CD4-positive, alpha-beta T cell (primary cell): Measurements from ENCODE around the gene ZNF451. TPM values are rescaled to one million over a fixed set of nuclear protein-coding genes. Genes with fewer than 3 reads are reported as not detected.

Experiments
- ATAC-seq: fragments of 200-7000 bp; cut with Tn5 transposase; one replicate; pipeline ENCODE4 v1.10.0; 2022; ENCODE audit warnings: mild to moderate bottlenecking; ENCODE audit not compliant: poor library complexity
- CTCF ChIA-PET: fragments of 350-600 bp; sonication (Branson Sonifier 250); formaldehyde crosslinking; loops from one replicate; lab custom pipeline; 2021; ENCODE audit warnings: antibody characterized with exemption, inconsistent platforms; lab: Charles Lee
- POLR2A ChIA-PET: fragments of 350-600 bp; sonication (Branson Sonifier 250); formaldehyde crosslinking; loops from one replicate; lab custom pipeline; 2021; ENCODE audit warnings: antibody characterized with exemption, inconsistent platforms; lab: Charles Lee
- DNase-seq, 14 experiments: peaks; one replicate each; pipeline ENCODE4 v3.0.0-alpha.2; 2013 to 2020; ENCODE audit warnings: mixed read lengths in 2 of 14
- H3K27ac ChIP-seq, 2 donors: one replicate each; pipeline versions ENCODE4 v1.5.1 to v1.7.0; 2013; ENCODE audit warnings: low read length in 2 of 2, low read depth in 1 of 2, mild to moderate bottlenecking in 1 of 2
- H3K27me3 ChIP-seq, 2 experiments: 1 replicate in 1 of 2; 2 replicates in 1 of 2; pipeline versions ENCODE4 v1.6.1 to v1.7.0; 2013; ENCODE audit warnings: low read length in 2 of 2, control low read depth in 1 of 2, mild to moderate bottlenecking in 1 of 2, moderate library complexity in 1 of 2; ENCODE audit not compliant: insufficient read depth in 2 of 2, control insufficient read depth in 1 of 2
- H3K36me3 ChIP-seq: one replicate; pipeline ENCODE4 v1.6.1; 2013; ENCODE audit warnings: low read length, control low read depth; ENCODE audit not compliant: insufficient read depth
- H3K4me1 ChIP-seq: one replicate; pipeline ENCODE4 v1.6.1; 2013; ENCODE audit warnings: low read length, control low read depth; ENCODE audit not compliant: insufficient read depth
- H3K4me3 ChIP-seq: one replicate; pipeline ENCODE4 v1.5.1; 2013; ENCODE audit warnings: mild to moderate bottlenecking, low read length, moderate library complexity
- H3K9me3 ChIP-seq, 2 experiments: 1 replicate in 1 of 2; 2 replicates in 1 of 2; pipeline versions ENCODE4 v1.6.1 to v1.7.0; 2013; ENCODE audit warnings: low read length in 2 of 2, mild to moderate bottlenecking in 2 of 2, control low read depth in 1 of 2, moderate library complexity in 1 of 2; ENCODE audit not compliant: control insufficient read depth in 1 of 2, insufficient read depth in 1 of 2
- H3K27ac Mint-ChIP-seq: one replicate; pipeline ENCODE4 v1.8.0; 2020; ENCODE audit warnings: mixed read lengths
- H3K27me3 Mint-ChIP-seq: one replicate; pipeline ENCODE4 v1.8.0; 2021; ENCODE audit warnings: mixed read lengths
- H3K36me3 Mint-ChIP-seq: one replicate; pipeline ENCODE4 v1.8.0; 2021; ENCODE audit warnings: low read depth, mixed read lengths
- H3K4me1 Mint-ChIP-seq: one replicate; pipeline ENCODE4 v1.8.0; 2021; ENCODE audit warnings: low read depth, mixed read lengths
- H3K4me3 Mint-ChIP-seq: one replicate; pipeline ENCODE4 v1.8.0; 2020; ENCODE audit warnings: mild to moderate bottlenecking, mixed read lengths
- H3K9me3 Mint-ChIP-seq: one replicate; pipeline ENCODE4 v1.8.0; 2020; ENCODE audit warnings: mixed read lengths
- CTCF ChIP-seq: fragments of 200-600 bp; IDR thresholded peaks from one replicate; pipeline ENCODE4 v1.8.0; 2022; ENCODE audit warnings: antibody characterized with exemption, mild to moderate bottlenecking
- intact Hi-C, 2 experiments: fragments of 100-400 bp; cut with DNase I in 1 of 2; cut with micrococcal nuclease in 1 of 2; formaldehyde crosslinking; loops; one replicate each; pipeline versions ENCODE4 v1.15.1 to v1.9.0; 2023 to 2025; cut with DNase I, micrococcal nuclease
- total RNA-seq, 174 experiments: library from RNA in 2 of 174; stranded (reverse) in 2 of 174; gene quantifications; one replicate each; pipeline ENCODE4 v1.2.3 and lab custom pipeline; 2021 to 2026

Gene ZNF451
- total RNA-seq, 2 experiments from 2014 or later = 124 to 132 TPM

- no peak overlapping the region for H3K4me3 Mint-ChIP-seq
- Histone ChIP-seq H3K36me3 (peaks cover 18% of the 10 kb centered on the region), H3K4me1 (no peaks in the 10 kb centered on the region), H3K27me3 (no peaks in the 10 kb centered on the region), H3K4me3 (no peak overlapping the region), H3K9me3 (peaks cover 0 to 6% of the 10 kb centered on the region in 2 experiments), H3K27ac (no peak overlapping the region)
- TF ChIP-seq CTCF = no peak
- DNase-seq = no peak
- H3K9me3 Mint-ChIP-seq = peaks cover 6% of the 10 kb centered on the region
- H3K27me3 Mint-ChIP-seq = no peaks in the 10 kb centered on the region
- intact Hi-C loops = no loop called here
- POLR2A ChIA-PET = no interaction called here
- CTCF ChIA-PET = interaction anchor here (1.5 kb wide), 1 partner anchor 11 kb away, joined by 3 read pairs; no protein-coding TSS in a partner anchor
- H3K27ac Mint-ChIP-seq = no peak overlapping the region
- peaks cover 65% of the 10 kb centered on the region for H3K36me3 Mint-ChIP-seq
- H3K4me1 Mint-ChIP-seq = no peaks in the 10 kb centered on the region
- ATAC-seq = no peak
These were observed 75.1 kb downstream of the ZNF451 start for GRCh38 chr6:57165080-57165479.

DNA sequence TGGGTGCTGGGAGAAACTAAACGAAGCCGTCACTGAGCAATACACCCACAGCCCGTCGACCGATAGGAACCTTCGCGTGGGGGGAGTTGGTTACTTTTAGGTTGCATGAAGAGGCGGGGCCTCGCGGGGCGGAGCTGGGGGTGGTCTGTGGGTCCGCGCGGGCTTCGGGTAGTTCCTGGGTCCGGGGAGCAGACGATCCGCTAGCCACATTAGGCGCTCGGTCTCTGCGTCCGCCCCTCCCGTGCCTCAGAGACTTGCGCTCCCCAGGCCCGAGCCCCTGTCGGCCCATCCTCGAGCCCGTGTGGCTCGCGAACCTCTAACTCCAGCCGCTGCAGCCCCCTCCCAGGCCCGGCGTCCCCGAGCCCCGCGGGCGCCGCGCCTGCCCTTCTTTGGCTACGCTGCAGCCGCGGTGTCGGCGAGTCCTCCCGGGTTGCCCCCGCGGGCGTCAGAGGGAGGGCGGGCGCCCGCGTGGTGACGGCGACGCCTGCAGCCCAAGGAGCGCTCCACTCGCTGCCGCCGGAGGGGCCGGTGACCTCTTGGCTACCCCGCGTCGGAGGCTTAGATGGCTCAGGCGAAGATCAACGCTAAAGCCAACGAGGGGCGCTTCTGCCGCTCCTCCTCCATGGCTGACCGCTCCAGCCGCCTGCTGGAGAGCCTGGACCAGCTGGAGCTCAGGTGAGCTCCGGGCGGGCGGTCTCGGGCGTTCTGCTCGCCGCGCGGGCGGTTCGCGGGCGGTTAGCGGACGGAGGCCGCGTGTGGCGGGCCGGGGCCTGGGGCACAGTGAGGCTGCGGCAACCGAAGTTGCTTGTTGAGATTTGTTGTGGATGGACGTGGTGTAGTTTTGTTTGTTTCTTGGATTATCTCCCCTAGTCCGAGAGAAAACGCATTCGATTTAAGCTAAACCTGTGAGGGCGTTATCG, 82.4 kb downstream of the ZNF451 start, which contains the start of gene BAG2:
BAG2 (plus strand) TSS at position 191 of the 920 bp plus-strand sequence; CDS start at position 563, 372 bp downstream.
- Mint-ChIP-seq H3K27ac (peak within 1 kb of the TSS; percentile 83), H3K36me3 (peaks cover 18% of the 10 kb centered on the region), H3K27me3 (no peaks in the 10 kb centered on the region), H3K4me1 (peaks cover 42% of the 10 kb centered on the region), H3K4me3 (peak within 1 kb of the TSS; percentile 89), H3K9me3 (no peaks in the 10 kb centered on the region)
- no peaks in the 10 kb centered on the region for H3K27me3 ChIP-seq
- intact Hi-C loops = loop anchor here (2.0 to 5.0 kb wide), 2 partner anchors 50 to 145 kb away; partner anchors contain the start of genes PRIM2 (in 2 of the 2) and RAB23 (in 1 of the 2)
- POLR2A ChIA-PET = interaction anchor here (0.6 to 2.5 kb wide), 8 partner anchors 9 to 145 kb away, joined by 3 to 17 read pairs (median 4); partner anchors contain the start of genes PRIM2, RAB23 and ZNF451
- H3K4me1 ChIP-seq = peaks cover 17% of the 10 kb centered on the region
- peak within 1 kb of the TSS; percentile 75 to 79 for H3K27ac ChIP-seq
- CTCF ChIA-PET = interaction anchor here (0.7 kb wide), 1 partner anchor 9 kb away, joined by 3 read pairs; no protein-coding TSS in a partner anchor
- no peaks in the 10 kb centered on the region for H3K36me3 ChIP-seq
- no peaks in the 10 kb centered on the region for H3K9me3 ChIP-seq
- peak; percentile 85 for ATAC-seq
- peak within 1 kb of the TSS; percentile 69 for H3K4me3 ChIP-seq
- no peak for TF ChIP-seq CTCF
- peak; percentile 71 to 92 (median 82) for DNase-seq

DNA sequence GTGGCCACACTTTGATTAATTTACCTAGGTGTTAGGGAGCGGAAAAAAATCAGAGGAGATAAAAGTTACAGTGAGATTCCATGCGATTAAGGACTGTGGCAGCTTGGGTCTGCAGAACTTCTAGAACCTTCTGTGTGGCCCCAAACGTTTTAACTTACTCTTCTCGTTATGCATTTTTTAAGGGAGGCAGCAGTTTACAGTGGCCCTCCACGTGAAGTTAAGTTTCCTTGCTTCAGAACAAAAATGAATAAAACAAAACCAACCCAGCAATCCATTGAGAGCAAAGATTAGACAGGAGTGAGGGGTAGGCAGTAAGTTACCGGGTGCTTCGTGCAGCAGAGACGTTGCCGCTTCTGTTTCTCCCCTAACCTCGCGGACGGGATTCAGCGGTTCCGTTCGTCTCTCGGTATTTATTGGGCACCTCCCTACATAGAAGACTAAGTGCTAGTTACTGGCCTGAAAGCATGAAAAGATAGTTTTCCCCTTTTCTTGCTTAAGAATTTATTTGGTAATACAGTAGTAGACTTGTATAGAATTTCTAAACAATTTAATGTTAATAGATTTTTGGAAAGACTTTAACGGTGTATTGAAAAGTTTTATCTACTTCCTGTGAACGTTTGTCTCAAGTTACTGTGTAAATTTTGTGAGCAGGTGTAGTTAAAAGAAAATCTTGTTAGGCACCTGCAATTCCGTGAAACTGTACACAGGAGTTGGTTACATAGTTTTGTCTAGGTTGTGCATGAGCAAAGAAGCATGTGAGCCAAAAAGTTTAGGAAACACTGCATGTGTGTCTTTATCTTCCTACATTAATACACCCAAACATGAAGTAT, 83.3 kb downstream of the ZNF451 start:
- peak in 11 of 14 experiments; percentile 7 to 54 (median 13) for DNase-seq
- H3K9me3 ChIP-seq = no peaks in the 10 kb centered on the region
- CTCF ChIA-PET = no interaction called here
- Mint-ChIP-seq H3K9me3 (no peaks in the 10 kb centered on the region), H3K27me3 (no peaks in the 10 kb centered on the region), H3K27ac (peak overlapping the region; percentile 83), H3K36me3 (peaks cover 14% of the 10 kb centered on the region), H3K4me1 (peaks cover 46% of the 10 kb centered on the region), H3K4me3 (peak overlapping the region; percentile 89)
- TF ChIP-seq CTCF = no peak
- H3K36me3 ChIP-seq = no peaks in the 10 kb centered on the region
- H3K27ac ChIP-seq = peak overlapping the region; percentile 31 to 79
- peak overlapping the region; percentile 69 for H3K4me3 ChIP-seq
- peaks cover 17% of the 10 kb centered on the region for H3K4me1 ChIP-seq
- peak; percentile 26 for ATAC-seq
- H3K27me3 ChIP-seq = no peaks in the 10 kb centered on the region
- POLR2A ChIA-PET = interaction anchor here (0.6 to 2.5 kb wide), 6 partner anchors 11 to 144 kb away, joined by 3 to 17 read pairs (median 8); partner anchors contain the start of genes PRIM2, RAB23 and ZNF451
- intact Hi-C loops = loop anchor here (2.0 to 5.0 kb wide), 2 partner anchors 50 to 144 kb away; partner anchors contain the start of genes PRIM2 (in 2 of the 2) and RAB23 (in 1 of the 2)
